ENCODE results near the gene BABAM2.

The BABAM2 gene

GRCh38 chr2:27912512-27912911 is 22.0 kb downstream of the BABAM2 start:
- DNase-seq = no peak

GRCh38 chr2:27914041-27914804 is 23.7 kb downstream of the BABAM2 start:
- DNase-seq = no peak

DNA sequence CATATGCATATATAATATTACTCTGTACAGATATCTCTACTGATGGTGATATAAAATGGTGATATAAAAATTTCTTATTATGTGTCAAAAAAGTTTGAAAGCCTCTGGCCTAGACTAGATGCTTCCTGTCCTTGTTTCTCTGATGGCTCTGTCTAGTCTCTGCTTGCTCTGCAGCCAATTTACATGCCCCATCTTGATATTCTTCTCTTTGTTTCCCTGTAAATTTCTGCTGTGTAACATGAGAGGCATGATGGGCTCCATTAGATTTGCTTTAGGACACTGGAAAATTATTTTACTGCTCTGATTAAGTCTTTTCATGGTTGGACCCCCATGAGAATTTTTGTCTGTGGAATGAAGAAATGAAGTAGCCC is 24.3 kb downstream of the BABAM2 start:
- DNase-seq = no peak

- no peak for DNase-seq
These were observed 24.7 kb downstream of the BABAM2 start for GRCh38 chr2:27915191-27915590.

DNA sequence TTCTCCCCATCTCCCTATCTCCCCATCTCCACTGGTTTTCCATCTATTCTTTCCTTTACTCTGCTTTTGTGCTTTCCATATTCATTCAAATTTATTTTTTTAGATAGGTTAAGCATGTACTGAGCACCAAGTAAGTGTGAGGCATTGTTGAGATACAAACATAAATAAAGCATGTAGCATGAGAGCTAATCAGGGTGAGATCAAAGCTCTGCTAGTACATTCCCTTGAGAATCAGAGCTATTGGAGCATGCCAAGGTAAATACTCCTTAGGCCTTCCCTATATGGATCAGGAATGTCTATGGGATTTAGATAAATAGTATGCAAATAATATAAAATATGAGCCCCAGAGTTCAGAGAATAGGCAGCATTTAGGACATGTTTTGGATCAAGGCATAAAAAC is 25.3 kb downstream of the BABAM2 start:
- DNase-seq = no peak

GRCh38 chr2:27916293-27916995 is 25.9 kb downstream of the BABAM2 start:
- DNase-seq = no peak

DNA sequence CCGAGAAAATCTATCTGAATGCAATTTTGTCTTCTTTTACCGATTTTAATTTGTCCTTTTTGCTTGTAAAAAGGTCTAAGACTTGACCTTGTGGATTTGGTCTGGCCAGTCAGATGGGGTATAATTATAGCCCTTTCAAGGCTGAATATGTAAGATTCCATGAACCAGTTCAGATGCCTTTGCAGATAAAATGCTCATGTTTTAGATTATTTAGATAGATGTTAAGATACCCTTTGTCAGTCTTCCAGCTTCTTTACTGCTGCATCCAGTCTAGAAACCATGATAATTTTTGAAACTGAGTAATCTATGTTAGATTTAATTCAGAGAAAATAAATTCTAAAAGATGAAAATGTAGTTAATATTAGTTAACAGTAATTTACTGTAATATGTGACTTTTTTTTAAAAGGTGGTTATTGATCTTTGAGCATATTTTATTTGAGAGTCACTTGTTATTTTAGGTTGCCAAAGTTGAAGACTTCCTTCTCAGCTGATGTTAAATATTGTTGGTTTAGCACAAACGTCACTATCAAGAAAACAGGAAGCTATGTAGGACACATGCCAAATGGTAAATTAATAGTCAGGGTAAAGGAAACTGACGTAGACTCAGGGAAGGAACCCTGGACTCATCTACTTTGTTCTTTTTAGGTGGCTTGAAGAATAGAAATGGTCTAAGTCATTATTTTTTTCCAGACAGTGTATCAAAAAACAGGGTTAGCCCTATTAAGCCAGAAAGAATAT is 29.8 kb downstream of the BABAM2 start:
- DNase-seq = no peak

DNA sequence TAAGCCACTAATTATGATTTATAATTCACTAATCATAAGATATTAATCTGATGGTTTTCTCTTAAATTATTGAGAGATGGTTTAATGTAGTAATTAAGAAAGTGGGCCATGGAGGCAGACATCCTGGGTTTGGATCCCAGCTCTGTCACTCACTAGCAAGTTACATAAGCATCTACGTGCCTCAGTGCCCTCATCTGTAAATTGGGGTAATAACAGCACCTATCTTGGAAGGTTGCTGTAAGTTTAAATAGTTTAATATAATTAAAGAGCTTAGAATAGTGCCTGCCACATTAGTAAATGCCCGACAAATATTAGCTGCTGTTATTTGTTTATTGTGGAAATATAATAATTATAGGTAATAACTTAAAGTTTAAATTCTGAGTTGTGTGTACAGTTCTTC is 30.9 kb downstream of the BABAM2 start:
- DNase-seq = no peak

- DNase-seq = no peak
These were observed 31.5 kb downstream of the BABAM2 start for GRCh38 chr2:27921880-27922547.

- no peak for DNase-seq
These were observed 32.3 kb downstream of the BABAM2 start for GRCh38 chr2:27922842-27923241.

GRCh38 chr2:27925766-27926472 is 35.4 kb downstream of the BABAM2 start:
- no peak for DNase-seq

DNA sequence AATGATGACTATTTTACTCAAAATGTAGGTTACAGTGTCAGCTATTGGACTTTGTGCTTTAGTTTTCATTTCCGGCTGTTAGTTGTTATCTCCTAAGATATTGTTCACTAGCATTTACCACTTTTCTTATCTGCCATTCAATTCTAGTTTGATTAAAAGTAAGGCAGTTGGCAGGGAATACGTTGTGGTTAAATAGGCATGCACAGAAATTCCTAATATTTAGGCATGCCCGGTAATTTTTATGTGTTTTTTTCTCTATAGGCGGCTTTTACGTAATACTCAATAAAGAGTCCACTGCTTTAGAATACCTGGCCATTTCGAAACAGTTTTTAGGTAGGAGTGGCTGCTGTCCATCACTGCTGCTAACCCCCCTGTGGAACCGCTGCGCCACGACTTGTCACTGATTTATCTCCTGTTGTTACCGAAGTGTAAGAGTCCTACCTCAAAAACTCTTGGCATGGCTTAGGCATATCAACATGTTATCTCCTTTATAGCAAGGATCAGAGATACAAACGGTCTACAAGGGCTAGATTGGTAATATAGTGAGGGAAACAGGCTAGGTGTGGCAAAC is 39.5 kb downstream of the BABAM2 start:
- DNase-seq = no peak

DNA sequence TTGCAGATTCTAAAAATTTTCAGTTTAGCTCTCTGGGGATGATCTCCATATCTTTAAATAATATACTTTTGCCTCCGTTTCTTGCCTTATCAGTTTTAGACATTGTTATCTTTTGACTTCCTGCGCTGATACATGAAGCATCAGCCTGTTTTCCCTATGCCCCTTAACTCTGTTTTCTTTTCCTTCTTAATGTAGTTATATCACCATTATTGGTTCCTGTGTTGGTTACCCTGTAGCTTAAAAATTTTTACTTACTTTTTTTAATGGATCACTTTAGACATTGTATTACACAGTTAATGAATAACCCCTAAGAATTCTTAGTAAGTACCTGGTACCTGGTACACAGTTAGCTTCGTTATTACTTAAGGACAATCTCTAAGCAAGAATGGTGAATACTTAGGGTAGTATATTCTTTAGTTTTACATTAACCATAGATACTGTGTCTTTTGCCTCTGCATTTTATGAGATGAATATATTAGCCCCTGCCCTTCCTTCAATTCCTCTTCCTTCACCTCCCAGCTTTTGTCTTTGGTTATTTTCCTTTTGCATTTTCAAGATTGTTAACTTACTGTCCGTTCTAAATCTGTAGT is 40.9 kb downstream of the BABAM2 start:
- DNase-seq = no peak

GRCh38 chr2:27932396-27932795 is 41.9 kb downstream of the BABAM2 start:
- DNase-seq = no peak

DNA sequence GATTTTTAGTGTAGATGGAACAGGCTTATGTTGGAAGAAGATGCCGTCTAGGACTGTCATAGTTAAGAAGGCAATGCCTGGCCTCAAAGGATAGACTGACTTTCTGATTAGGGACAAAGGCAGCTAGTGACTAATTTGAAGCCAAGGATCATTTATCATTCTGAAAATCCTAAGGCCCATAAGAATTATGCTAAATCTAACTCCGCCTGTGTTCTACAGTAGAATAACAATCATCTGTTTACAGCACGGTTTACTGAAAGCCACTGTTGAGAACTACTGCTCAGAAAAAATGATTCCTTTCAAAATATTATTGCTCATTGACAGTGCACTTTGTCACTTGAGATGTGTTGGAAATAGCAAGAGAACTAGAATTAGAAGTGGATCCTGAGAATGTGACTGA is 44.5 kb downstream of the BABAM2 start:
- DNase-seq = no peak

- DNase-seq = no peak
These were observed 49.7 kb downstream of the BABAM2 start for GRCh38 chr2:27940090-27940671.

DNA sequence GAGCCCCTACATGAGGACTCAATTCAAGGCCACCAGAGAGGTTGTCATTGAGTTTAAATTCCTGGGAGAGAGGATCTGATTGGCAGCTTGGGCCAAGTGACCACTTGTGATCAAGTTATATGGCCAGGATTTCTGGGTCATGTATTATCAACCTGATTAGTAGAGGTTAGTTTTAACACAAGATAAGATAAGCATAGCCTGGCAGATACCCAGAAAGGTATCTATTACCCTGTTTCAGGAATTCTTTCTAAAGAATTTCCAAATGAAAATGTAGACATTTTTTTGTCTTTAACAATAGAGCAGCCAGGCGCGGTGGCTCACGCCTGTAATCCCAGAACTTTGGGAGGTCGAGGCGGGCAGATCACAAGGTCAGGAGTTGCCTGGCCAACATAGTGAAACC is 50.5 kb downstream of the BABAM2 start:
- no peak for DNase-seq

GRCh38 chr2:27942612-27943547 is 52.4 kb downstream of the BABAM2 start:
- no peak for DNase-seq

GRCh38 chr2:27946530-27947060 is 56.1 kb downstream of the BABAM2 start:
- no peak for DNase-seq

- no peak for DNase-seq
These were observed 61.5 kb downstream of the BABAM2 start for GRCh38 chr2:27952070-27952469.

All from NCI-H187 (cell line).